Activated T-helper 1 cell treated with Interleukin-2 at 50 U/mL for 16 hours (primary cell): Measurements from ENCODE around the gene ENAH.
A peak's percentile ranks its signal among the peaks of the same experiment; 100 is the strongest.
"Not testable (repeated sequence)": the region's sequence is repeated elsewhere in the genome, so short reads cannot be mapped to it uniquely, and the experiment has no call there.

Experiments used
- DNase-seq: peaks from one replicate; pipeline ENCODE4 v3.0.0-alpha.2; 2020; ENCODE audit warnings: low read depth

The ENAH gene

DNA sequence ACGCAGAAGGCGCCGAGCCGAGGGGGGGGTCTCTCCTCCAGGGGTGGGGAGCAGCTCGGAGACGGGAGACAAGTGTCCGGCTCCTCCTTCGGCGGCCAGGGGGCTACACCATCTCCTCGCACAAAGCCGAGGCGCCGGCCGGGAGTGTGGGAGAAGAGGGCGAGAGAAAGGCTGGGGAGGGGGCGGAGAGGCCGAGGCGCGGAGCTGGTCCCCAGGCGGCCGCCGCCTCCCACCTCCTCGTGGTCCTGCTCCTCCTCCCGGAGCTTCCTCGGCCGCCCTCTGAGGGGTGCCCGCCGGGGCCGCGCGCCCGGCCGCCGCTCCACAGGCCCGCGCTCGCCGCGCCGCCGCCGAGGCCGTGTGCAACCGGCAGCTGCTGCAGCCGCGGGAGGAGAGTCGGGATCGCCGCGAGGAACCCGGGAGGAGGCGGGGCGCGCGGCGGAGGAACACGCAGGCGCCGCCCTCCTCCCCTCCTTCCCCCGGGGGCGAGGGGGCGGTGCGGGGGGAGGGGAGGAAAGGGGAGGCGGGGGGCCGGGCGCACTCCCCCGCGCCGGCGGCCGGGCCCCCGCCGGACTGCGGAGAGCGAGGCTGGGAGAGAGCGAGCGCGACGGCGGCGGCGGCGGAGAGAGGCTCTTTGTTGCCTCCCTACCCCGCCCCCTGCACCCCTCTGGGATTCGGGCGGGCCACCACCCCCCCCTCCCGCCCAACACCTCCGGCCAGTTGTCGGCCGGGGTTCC, at the start of gene ENAH:
Gene ENAH (minus strand): TSS at position 395 of the 734 bp plus-strand sequence. CDS start 433 bp downstream, outside the sequence.
- DNase-seq = peak; percentile 12

DNA sequence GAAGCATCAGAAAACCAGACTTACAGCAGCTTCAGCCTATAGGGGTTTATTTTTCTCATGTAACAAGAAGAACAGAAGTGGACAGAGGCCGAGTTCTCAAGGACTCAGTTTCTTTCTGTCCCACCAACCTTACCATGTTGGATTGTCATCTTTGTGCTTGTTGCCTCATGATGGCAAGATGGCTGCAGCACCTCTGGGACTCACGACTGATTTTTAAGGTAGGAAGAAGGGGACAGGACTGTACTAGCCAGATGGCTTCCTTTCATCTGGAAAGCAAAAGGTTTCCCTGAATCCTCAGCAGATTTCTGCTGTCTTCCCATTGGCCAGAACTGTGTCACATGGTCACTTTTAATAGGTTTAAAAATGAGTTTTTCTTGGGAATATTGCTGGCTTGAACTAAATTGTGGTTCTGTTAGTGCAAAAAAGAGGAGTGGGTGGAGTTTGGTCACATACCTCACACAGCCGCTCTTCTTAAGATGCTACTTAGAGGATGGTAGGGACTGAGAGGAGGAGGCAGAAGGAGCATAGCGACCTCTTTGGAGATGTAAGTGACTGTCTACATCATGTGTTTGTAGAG, 48.1 kb upstream of the ENAH start:
- DNase-seq = no peak

DNA sequence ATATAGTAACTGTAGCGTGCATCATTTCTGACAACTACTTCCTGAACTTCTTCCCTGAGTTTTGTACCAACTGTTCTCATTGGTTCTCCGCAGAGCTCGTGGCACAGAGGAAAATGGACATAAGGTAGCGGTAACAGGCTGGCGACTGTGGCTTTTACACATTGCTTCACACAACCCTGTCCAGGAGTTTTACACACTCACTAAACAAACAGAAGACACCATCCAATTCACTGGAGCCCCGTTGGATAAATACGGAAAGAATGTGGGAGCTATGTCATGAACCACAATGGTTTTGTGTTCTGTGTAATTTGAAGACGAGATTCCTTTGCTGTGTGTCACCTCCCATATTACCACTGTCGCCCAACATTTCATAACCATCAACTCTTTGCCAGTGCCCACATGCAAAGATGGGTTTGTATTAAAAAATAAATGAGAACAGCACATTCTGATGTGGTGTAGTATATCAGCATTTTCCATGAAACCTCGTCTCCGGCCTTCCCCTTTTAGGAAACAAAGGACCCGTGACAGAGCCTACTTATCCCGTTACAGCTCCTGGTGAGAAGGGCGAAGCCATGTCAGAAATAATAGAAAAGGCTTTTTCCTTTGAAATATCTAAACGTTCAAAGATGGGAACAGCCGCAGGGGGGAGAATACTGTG, 47.4 kb upstream of the ENAH start:
- no peak for DNase-seq

DNA sequence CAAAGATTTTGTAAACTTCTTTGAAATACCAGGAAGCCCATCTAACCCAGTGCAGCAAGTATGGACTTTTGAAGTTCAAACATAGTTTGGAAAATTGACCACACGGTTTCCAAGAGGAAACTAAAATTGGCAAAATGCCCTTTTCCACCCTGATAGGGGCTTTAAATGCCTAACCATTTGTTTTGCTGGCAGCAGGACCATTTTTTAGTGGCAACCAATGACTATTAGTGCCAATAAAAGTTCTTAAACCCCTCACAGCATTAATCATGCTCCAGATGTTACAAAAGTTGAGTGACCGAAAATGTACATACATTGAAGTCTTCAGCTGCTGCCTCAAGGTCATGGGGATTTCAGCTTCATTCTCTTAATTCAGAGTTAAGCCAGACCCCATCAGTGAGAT, 46.4 kb upstream of the ENAH start:
- no peak for DNase-seq

DNA sequence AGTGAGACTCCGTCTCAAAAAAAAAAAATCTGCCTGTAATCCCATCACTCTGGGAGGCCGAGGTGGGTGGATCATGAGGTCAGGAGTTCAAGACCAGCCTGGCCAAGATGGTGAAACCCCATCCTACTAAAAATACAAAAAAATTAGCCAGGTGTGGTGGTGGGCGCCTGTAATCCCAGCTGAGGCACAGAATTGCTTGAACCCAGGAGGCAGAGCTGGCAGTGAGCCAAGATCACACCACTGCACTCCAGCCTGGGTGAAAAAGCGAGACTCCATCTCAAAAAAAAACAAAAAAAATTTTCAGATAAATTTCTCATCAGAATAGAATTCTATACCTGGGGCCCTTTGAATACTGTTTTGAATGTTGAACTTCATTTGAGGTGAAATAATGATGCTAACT, 45.3 kb upstream of the ENAH start:
- not testable (repeated sequence) for DNase-seq

DNA sequence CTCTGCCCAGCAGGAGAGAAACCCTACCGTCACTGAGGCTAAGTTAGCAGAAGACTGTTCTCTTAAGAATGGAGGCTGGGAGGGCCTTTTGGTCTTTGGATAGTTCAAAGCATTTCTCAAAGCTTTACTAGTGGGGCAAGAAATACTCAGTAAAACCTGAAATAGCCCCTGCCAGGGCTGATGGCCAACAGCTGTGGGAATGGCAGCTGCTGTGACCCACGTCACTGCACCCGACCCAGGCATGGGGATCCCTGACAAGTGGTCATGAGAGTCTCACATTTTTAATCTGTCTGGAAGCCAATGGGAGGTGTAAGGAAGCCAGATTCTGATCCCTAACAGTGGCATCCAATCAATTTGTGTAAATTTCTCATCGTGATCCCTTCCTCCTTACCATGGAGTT, 44.5 kb upstream of the ENAH start:
- no peak for DNase-seq

DNA sequence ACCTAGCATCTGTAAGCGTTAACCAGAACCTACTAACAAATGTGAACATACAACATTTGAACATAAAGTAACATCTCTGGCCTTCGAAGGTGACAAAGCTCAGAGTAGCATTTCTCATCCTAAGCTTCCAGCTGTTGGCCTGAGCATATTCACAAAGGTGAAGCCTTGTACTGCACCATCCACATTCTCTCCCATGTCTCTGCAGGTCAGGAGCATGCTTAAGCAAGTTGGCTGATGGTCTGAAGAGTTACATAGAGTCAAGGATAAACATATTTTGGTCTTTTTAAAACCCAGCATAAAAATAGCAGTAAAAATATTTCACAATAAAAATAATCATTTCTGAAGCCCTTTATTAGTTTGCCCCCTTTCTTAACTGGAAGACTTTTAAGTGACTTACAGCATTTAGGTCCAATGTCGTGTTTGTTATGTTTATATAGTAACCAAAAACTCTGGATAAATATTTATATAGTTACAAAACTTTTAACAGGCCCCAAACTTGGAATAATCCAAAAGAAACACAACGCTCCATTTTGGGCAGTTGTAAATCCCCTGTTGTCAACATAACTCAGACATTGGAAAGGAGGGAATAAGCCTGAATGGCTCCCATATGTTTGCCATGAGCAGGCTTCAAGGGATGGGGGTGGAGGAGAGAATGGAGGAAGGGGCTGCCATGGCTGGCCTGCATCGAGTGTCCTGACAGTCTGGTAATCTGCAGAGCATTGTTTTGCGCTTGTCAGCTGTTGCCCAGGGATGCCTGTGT, 42.8 kb upstream of the ENAH start:
- no peak for DNase-seq

DNA sequence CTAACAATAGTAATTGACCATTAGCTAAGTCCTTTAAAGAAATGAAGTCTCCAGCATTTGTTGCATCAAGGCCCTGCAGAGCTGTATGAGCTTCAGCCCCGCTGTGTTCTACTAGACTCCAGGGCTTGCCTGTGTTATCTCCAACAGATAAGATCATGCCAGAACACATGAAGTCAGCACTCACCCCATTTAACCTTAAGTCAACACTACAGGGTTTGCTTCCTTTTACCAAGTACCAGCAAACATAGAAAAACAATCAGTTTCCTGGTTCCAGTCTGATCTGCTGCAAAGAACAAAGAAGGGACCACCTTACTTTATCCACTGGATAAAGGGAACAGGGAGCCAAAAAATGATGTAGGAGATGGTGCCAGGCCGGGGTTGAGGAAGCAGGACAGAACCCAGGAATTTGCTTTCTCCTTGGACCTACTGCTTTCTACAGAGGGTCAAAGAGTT, 41.3 kb upstream of the ENAH start:
- DNase-seq = no peak

DNA sequence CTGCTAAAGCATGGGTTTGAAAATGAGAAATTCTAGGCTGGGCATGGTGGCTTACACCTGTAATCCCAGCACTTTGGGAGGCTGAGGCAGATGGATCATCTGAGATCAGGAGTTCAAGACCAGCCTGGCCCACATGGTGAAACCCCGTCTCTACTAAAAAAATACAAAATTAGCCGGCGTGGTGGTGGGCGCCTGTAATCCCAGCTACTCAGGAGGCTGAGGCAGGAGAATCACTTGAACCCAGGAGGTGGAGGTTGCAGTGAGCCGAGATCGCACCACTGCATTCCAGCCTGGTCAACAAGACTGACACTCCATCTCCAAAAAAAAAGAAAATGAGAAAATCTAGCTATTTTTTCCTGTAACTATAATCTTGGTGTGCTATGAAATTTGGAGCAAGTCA, 40.8 kb upstream of the ENAH start:
- not testable (repeated sequence) for DNase-seq

DNA sequence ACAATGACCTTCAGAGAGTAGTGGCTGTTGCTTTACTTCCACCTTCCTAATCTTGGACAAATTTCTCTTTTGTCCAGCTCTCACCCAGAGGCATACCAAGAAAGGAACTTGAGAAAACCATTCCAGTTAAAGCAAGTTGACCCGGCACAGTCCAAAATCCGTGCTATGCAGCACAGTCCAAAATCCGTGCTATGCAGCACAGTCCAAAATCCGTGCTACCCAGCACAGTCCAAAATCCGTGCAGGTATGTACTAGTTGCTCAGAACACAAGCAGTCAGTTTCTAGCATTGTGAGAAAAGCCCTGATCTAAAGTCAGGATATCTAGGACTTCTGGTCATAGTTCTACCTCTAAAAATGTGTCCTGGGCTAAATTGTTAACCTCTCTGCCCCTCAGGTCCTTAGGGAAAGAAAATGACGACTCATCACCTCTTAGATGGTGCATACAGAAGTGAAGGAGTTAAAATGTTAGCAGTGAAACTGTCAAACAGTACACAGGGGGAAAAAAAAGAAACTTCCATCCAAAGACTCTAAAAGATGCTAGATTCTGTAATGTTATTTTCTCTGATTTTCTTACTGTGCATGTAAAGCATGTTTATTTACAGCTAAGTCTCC, 40.3 kb upstream of the ENAH start:
- no peak for DNase-seq

DNA sequence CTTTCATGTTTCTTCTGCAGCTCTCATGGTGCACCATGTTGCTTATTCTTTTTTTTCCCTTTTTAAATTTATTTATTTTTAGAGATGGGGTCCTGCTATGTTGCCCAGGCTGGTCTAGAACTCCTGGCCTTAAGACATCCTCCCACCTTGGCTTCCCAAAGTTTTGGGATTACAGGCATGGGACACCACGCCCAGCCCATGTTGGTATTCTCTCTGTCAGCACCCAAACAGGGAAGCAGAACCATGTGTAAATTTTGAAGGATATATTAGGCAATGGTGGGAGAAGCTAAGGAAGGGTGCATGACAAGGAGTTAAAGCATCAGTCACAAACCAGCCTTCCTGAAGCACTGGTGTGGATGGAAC, 39.6 kb upstream of the ENAH start:
- no peak for DNase-seq

DNA sequence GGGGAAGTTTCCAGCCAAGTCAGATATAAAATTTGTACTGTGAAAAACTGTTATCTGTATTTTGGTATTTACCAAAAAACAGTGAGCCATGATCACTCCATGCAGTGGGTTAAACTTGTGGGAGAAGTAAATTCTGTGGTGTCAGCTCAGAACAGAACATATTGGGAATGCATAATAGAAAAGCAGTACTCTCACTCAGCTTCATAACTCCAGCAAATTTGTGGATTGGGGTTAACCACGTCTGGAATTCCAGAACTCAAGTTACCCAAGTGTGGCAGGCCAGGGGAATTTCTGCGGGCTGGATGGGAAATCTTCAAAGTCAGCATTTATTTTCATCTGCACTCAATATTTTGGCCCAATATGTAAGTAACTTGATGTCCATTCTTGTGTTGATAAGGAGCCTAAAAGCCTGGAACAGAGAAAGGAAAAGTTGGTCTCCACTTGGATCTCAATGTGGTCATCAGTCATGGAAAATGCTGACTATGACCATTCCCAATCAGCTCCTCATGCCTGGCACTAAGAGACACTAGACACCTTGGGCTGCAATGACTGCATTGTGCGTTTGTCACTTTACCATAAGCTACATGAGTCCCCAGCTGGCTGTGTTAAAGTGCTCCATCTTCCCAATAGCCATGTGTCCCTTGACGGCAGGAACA, 39.1 kb upstream of the ENAH start:
- no peak for DNase-seq

DNA sequence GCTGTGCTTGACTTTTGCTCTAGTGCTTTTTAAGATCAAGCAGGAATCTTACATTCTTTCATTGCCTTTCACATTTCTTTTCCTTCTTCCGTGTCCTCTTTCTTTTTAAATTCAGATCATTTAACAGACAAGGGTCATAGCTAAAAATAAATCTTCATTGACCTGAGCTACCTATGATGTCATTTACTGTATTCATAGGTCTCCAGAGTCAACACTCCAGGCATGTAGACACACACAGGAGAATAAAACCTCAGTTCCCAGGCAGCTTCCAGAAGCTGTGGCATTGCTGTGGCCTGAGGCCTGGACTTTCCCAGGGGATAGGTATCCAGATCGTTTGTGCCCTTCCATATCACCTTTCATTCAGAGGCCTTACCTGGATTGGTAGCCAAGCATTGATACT, 38.5 kb upstream of the ENAH start:
- DNase-seq = no peak

DNA sequence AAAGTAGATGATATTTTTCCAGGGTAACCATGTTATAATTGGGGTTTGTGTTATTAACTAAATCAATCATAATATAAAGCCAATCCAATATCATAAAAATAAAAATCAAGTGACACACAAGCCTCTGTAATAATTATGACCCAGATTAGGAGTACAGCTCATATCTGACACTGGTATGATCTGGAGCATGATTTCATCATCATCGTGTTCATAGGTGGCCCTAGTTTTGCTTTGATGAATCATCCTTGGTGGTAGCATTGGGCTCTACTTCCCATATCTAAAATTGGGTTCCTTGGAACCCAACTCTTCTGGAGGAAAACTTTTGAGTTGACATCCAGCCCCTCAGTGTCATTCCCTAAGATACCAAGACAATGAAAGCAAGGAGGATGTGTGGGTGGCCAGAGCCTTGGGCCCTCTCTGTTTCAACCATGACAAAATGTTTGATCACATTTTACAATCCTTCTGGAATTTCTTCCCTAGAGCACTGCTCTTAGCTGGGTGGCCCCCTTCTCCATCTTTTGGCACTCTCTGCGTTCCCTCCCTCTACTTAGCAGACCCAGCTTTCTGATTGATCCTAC, 37.0 kb upstream of the ENAH start:
- DNase-seq = no peak

DNA sequence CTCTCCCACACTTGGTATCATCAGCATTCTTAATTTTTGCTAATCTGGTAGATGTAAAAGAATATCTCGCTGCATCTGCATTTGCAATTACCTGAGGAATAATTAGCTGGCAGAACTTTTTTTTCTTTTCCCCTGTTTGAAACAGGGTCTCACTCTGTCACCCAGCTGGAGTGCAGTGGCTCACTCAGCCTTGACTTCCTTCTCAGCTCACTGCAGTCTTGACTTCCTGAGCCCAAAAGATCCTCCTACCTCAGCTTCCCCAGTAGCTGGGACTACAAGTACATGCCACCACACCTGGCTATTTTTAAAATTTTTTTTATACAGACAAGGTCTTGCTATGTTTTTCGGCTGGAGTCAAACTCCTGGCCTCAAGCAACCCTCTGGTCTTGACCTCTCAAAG, 35.4 kb upstream of the ENAH start:
- no peak for DNase-seq

DNA sequence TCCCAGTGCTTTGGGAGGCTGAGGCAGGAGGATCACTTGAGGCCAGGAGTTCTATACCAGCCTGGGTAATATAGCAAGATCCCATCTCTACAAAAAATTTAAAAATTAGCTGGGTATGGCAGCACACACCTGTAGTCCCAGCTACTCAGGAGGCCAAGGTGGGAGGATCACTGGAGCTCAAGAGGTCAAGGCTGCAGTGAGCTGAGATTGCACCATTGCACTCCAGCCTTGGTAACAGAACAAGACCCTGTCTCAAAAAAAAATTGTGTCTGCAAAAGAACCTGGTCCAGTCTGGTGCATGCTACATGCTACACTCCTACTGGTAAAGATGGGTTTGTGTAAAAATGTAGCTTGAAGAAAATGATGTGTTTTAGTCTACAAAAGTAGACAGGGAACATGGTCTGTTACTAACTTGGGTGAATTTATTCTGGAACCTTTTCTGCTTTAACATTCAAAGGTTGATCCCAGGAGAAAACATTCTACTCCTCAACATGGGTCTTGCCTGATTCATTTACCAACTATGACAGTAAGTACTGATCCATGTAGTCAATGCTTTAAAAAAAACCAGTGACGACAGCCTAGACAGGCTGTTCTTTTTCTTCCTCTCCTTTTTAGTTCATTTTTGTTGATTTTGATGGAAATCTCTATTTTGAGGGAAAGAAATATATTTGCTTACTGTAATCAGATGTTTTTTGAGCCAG, 32.7 kb upstream of the ENAH start:
- no peak for DNase-seq

DNA sequence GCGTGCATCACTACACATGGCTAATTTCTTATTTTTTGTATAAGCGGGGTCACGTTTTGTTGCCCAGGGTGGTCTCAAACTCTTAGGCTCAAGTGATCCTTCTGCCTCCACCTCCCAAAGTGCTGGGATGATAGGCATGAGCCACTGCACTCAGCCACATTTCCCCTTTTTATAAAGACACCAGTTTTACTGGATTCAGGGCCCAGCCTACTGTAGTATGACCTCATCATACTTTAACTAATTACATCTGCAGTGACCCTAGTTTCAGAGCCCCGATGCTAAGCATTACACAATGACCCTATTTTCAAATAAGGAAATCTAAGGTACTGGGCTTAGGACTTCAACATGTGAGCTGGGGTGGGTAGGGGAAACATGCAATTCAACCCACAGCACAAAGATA, 31.8 kb upstream of the ENAH start:
- no peak for DNase-seq

DNA sequence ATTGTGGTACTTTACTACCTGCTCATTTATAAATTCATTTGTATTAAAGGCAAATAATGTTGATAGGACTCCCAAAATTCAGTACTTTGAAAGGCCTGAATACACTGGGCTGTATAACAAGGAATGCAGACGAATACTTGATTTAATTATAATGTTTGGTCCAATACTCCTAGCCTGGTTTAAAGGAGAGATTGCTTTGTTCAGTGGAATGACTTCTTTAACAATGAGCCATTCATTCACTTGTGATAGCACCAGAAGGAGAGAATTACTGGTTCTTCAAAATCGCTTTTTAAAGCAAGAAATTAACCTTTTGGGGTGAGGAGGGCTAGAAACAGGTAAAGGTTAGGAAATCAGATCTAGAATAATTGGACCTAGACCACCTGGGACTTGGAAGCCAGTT, 28.3 kb upstream of the ENAH start:
- DNase-seq = no peak

DNA sequence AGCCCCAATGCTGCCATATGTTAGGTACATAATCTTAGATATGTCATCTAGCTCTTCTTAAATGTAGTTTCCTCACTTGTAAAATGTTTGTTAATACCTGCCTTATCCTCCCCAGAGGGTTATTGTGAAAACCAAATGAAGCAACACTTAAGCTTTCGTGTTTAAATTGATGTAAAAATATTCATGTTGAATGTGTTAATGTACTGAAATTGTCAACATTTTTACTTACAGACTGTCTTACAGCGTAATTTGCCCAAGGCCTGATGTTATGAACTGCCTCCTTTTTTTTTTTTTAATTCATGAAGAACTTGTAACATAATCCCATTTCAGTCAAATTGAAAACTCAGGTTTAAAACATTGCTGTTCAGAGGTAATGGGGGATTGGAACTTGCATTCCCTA, 25.6 kb upstream of the ENAH start:
- DNase-seq = no peak

DNA sequence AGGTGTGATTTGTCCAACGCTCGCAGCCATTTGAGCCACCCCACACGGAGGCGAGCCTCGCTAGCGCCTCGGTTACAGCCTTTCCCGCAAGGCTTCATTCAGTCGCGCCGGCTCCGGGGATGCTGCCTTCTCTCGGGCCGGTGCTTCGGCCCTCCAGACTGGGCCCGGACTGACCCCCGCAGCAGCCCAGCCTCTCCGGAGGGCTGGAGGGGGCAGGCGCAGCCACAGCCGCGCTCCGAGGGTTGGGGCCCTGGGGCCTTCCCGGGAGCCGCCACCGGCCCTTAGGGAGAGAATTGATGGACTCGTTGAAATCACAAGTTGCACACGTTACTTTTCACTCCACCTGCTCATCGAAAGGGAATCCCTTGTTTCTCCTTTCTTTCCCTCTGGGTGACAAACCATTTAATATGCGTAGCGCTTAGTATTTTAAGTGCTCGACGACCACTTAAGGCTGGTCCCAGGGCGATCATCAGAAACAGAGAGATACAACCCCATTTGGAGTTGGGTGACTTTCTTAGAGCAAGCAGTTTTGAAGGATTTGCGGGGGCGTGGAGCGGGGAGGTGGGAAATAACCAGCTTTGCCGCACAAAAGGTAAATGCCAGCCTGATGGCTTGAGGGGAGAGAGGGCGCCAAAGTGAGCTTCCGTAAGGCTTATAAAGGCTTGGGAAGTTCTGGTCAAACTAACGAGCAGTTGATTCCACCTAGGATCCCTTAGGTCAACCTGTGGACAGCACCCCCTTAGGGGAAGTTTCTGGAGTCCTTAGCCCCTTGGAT, 24.6 kb upstream of the ENAH start:
- no peak for DNase-seq
